ENCODE measurements around the gene MYO1E. TPM values are rescaled to one million over a fixed set of nuclear protein-coding genes. Genes with fewer than 3 reads are reported as not detected.
"Not testable (repeated sequence)": the region's sequence is repeated elsewhere in the genome, so short reads cannot be mapped to it uniquely, and the experiment has no call there.

MYO1E gene
- total and polyA plus RNA-seq, 7 experiments from 2014 or later, result 2.3 to 67.1 (median 3.7) TPM; not detected in 2

- H3K27ac Mint-ChIP-seq; H3K9me3 Mint-ChIP-seq; H3K27me3 ChIP-seq (ENCODE audit: control insufficient read depth in 2 of 2, insufficient read depth in 2 of 2, low read length in 2 of 2); CTCF ChIA-PET; POLR2A ChIA-PET; H3K4me1 ChIP-seq (ENCODE audit: control insufficient read depth in 2 of 2, insufficient read depth in 2 of 2, low read length in 2 of 2); H3K9me3 ChIP-seq (ENCODE audit: control insufficient read depth in 2 of 3, low read length in 3 of 3); ATAC-seq; DNase-seq; H3K27me3 Mint-ChIP-seq; H3K36me3 ChIP-seq (ENCODE audit: control insufficient read depth in 2 of 3, insufficient read depth in 3 of 3, low read length in 3 of 3); H3K27ac ChIP-seq (ENCODE audit: low read depth, low read length); H3K4me3 Mint-ChIP-seq; H3K4me3 ChIP-seq (ENCODE audit: low read length): not testable (repeated sequence)
- peaks cover 0 to 11% (median 0%) of the 10 kb centered on the region in 7 donors for H3K4me1 Mint-ChIP-seq
- H3K36me3 Mint-ChIP-seq, result peaks cover 0 to 31% (median 0%) of the 10 kb centered on the region in 5 donors
- intact Hi-C loops (cut with micrococcal nuclease), result loop anchor here in 1 of 2 donors (5.0 kb wide), 1 partner anchor 365 kb away; no protein-coding TSS in a partner anchor
Observed at GRCh38 chr15:59162080-59162479, 210.6 kb downstream of the MYO1E start.

DNA sequence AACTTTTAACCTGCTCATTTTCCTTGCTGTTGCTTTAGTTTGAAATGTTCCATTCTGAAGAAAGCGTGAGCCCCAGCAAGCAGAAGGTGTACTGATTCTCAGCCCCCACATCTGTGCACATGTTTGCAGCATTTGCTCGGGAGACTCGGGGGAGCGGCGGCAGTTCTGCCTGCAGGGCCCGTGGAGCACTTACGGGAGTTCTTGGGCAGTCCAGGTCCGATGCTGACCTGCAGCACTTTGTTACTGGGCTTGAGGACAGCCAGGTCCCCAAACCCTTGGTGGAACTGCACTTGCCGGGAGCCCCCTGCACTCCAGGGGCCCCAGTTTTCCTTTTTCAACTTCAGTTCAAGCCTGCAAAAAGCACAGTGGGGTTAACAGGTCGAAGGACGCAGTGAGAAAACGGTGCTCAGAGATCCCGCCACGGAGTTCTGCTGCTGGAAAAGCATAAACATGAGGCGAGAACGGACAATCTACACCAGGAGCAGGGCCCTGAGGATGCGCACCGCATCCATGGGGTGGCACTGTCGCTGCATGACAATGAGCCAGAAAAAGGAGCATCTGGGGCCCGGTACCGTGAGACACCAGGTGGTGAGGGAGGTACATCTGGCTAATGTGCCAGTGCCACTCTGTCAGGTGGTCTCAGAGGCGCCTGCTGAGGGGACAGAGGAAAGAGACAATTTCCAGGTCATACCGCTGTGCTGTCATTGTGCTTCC is 211.6 kb downstream of the MYO1E start:
- H3K9me3 Mint-ChIP-seq, result no peaks in the 10 kb centered on the region
- DNase-seq (peak in 3 of 9 donors; percentile 6 to 21 (median 10)), ATAC-seq (no peak)
- H3K27me3 Mint-ChIP-seq, result no peaks in the 10 kb centered on the region
- H3K36me3 Mint-ChIP-seq, result peaks cover 0 to 27% (median 0%) of the 10 kb centered on the region in 5 donors
- ChIA-PET POLR2A (no interaction called here), CTCF (no interaction called here)
- H3K27me3 ChIP-seq (ENCODE audit: control insufficient read depth in 2 of 2, insufficient read depth in 2 of 2, low read length in 2 of 2), result no peaks in the 10 kb centered on the region
- no peak overlapping the region for H3K4me3 ChIP-seq (ENCODE audit: low read length)
- H3K9me3 ChIP-seq (ENCODE audit: control insufficient read depth in 2 of 3, low read length in 3 of 3), result no peaks in the 10 kb centered on the region
- no peak overlapping the region for H3K4me3 Mint-ChIP-seq
- H3K27ac ChIP-seq (ENCODE audit: low read depth, low read length), result no peak overlapping the region
- H3K4me1 ChIP-seq (ENCODE audit: control insufficient read depth in 2 of 2, insufficient read depth in 2 of 2, low read length in 2 of 2), result no peaks in the 10 kb centered on the region
- H3K27ac Mint-ChIP-seq, result no peak overlapping the region
- H3K36me3 ChIP-seq (ENCODE audit: control insufficient read depth in 2 of 3, insufficient read depth in 3 of 3, low read length in 3 of 3), result no peaks in the 10 kb centered on the region
- peaks cover 0 to 8% (median 0%) of the 10 kb centered on the region in 7 donors for H3K4me1 Mint-ChIP-seq
- intact Hi-C loops (cut with micrococcal nuclease), result loop anchor here in 1 of 2 donors (1.0 to 5.0 kb wide), 2 partner anchors 332 to 366 kb away; no protein-coding TSS in a partner anchor

DNA sequence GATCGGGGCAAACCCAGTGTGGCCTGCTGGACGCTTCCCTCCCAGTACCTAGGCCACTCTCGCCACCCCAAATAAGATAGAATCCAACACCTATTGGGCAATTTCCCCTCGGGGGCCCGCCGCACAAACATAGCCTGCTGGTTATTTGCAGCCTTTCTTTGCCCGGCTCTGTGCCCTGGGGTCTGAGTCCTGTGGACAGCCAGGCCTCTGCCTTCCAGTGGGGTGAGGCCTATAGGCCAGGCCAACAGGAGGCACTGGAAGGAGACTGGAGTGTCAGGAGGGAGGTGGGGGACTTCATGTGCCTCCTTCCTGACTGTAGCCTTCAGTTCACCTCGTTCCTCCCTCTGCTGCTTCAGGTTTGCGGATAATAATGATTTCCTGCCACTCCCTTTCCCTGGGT is 213.5 kb downstream of the MYO1E start:
- H3K9me3 ChIP-seq (ENCODE audit: control insufficient read depth in 2 of 3, low read length in 3 of 3), result no peaks in the 10 kb centered on the region
- H3K27ac ChIP-seq (ENCODE audit: low read depth, low read length), result no peak overlapping the region
- no peak overlapping the region for H3K4me3 Mint-ChIP-seq
- H3K4me1 ChIP-seq (ENCODE audit: control insufficient read depth in 2 of 2, insufficient read depth in 2 of 2, low read length in 2 of 2), result no peaks in the 10 kb centered on the region
- no peak overlapping the region for H3K4me3 ChIP-seq (ENCODE audit: low read length)
- no peak for DNase-seq
- no peaks in the 10 kb centered on the region for H3K9me3 Mint-ChIP-seq
- ChIA-PET POLR2A (no interaction called here), CTCF (no interaction called here)
- H3K4me1 Mint-ChIP-seq, result no peaks in the 10 kb centered on the region
- no peaks in the 10 kb centered on the region for H3K27me3 ChIP-seq (ENCODE audit: control insufficient read depth in 2 of 2, insufficient read depth in 2 of 2, low read length in 2 of 2)
- peaks cover 0 to 16% (median 0%) of the 10 kb centered on the region in 5 donors for H3K36me3 Mint-ChIP-seq
- no peak for ATAC-seq
- intact Hi-C loops (cut with micrococcal nuclease), result no loop called here
- H3K36me3 ChIP-seq (ENCODE audit: control insufficient read depth in 2 of 3, insufficient read depth in 3 of 3, low read length in 3 of 3), result no peaks in the 10 kb centered on the region
- H3K27ac Mint-ChIP-seq, result no peak overlapping the region
- H3K27me3 Mint-ChIP-seq, result no peaks in the 10 kb centered on the region

GRCh38 chr15:59158701-59159034 is 214.0 kb downstream of the MYO1E start:
- Histone ChIP-seq H3K36me3 (ENCODE audit: control insufficient read depth in 2 of 3, insufficient read depth in 3 of 3, low read length in 3 of 3) (no peaks in the 10 kb centered on the region), H3K27me3 (ENCODE audit: control insufficient read depth in 2 of 2, insufficient read depth in 2 of 2, low read length in 2 of 2) (no peaks in the 10 kb centered on the region), H3K4me3 (ENCODE audit: low read length) (no peak overlapping the region), H3K4me1 (ENCODE audit: control insufficient read depth in 2 of 2, insufficient read depth in 2 of 2, low read length in 2 of 2) (no peaks in the 10 kb centered on the region), H3K27ac (ENCODE audit: low read depth, low read length) (no peak overlapping the region), H3K9me3 (ENCODE audit: control insufficient read depth in 2 of 3, low read length in 3 of 3) (no peaks in the 10 kb centered on the region)
- intact Hi-C loops (cut with micrococcal nuclease), result no loop called here
- ATAC-seq (no peak), DNase-seq (no peak)
- ChIA-PET CTCF (interaction anchor here (0.6 kb wide), 2 partner anchors 145 to 1178 kb away, joined by 3 read pairs; no protein-coding TSS in a partner anchor), POLR2A (no interaction called here)
- H3K36me3 Mint-ChIP-seq, result peaks cover 0 to 13% (median 0%) of the 10 kb centered on the region in 5 donors
- H3K27ac Mint-ChIP-seq, result peak overlapping the region in 1 of 9 donors; percentile 26
- no peaks in the 10 kb centered on the region for H3K4me1 Mint-ChIP-seq
- no peaks in the 10 kb centered on the region for H3K27me3 Mint-ChIP-seq
- no peak overlapping the region for H3K4me3 Mint-ChIP-seq
- no peaks in the 10 kb centered on the region for H3K9me3 Mint-ChIP-seq

- POLR2A ChIA-PET, result no interaction called here
- Histone ChIP-seq H3K4me3 (ENCODE audit: low read length) (no peak overlapping the region), H3K36me3 (ENCODE audit: control insufficient read depth in 2 of 3, insufficient read depth in 3 of 3, low read length in 3 of 3) (no peaks in the 10 kb centered on the region), H3K27me3 (ENCODE audit: control insufficient read depth in 2 of 2, insufficient read depth in 2 of 2, low read length in 2 of 2) (no peaks in the 10 kb centered on the region), H3K9me3 (ENCODE audit: control insufficient read depth in 2 of 3, low read length in 3 of 3) (no peaks in the 10 kb centered on the region), H3K4me1 (ENCODE audit: control insufficient read depth in 2 of 2, insufficient read depth in 2 of 2, low read length in 2 of 2) (no peaks in the 10 kb centered on the region), H3K27ac (ENCODE audit: low read depth, low read length) (no peak overlapping the region)
- intact Hi-C loops (cut with micrococcal nuclease), result no loop called here
- Mint-ChIP-seq H3K4me1 (no peaks in the 10 kb centered on the region), H3K4me3 (no peak overlapping the region), H3K9me3 (no peaks in the 10 kb centered on the region), H3K27ac (no peak overlapping the region), H3K27me3 (no peaks in the 10 kb centered on the region), H3K36me3 (peaks cover 0 to 12% (median 0%) of the 10 kb centered on the region in 5 donors)
- DNase-seq (no peak), ATAC-seq (no peak)
- CTCF ChIA-PET, result interaction anchor here (0.6 kb wide), 2 partner anchors 144 to 1177 kb away, joined by 3 read pairs; no protein-coding TSS in a partner anchor
Observed at GRCh38 chr15:59157840-59158700, 214.6 kb downstream of the MYO1E start.

DNA sequence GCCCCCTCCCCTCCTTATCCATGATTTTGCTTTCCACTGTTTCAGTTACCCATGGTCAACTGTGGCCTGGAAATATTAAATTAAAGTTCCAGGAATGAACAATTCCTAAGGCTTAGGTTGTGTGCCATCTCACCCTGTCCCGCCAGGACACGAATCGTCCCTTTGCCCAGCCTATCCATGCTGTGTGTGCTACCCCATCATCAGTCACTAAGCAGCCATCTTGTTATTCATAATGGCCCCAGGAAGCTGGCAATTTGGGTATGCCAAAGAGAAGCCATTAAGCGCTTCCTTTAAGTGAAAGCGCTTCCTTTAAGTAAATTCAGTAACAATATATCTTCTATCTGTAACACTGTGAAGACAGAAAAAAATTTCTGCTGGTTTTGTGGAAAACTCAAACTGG is 215.3 kb downstream of the MYO1E start:
- Histone ChIP-seq H3K9me3 (ENCODE audit: control insufficient read depth in 2 of 3, low read length in 3 of 3) (no peaks in the 10 kb centered on the region), H3K27ac (ENCODE audit: low read depth, low read length) (no peak overlapping the region), H3K4me3 (ENCODE audit: low read length) (no peak overlapping the region), H3K4me1 (ENCODE audit: control insufficient read depth in 2 of 2, insufficient read depth in 2 of 2, low read length in 2 of 2) (no peaks in the 10 kb centered on the region), H3K27me3 (ENCODE audit: control insufficient read depth in 2 of 2, insufficient read depth in 2 of 2, low read length in 2 of 2) (no peaks in the 10 kb centered on the region), H3K36me3 (ENCODE audit: control insufficient read depth in 2 of 3, insufficient read depth in 3 of 3, low read length in 3 of 3) (no peaks in the 10 kb centered on the region)
- Mint-ChIP-seq H3K27ac (no peak overlapping the region), H3K27me3 (no peaks in the 10 kb centered on the region), H3K36me3 (peaks cover 0 to 10% (median 0%) of the 10 kb centered on the region in 5 donors), H3K9me3 (no peaks in the 10 kb centered on the region), H3K4me3 (no peak overlapping the region), H3K4me1 (no peaks in the 10 kb centered on the region)
- intact Hi-C loops (cut with micrococcal nuclease), result no loop called here
- no peak for ATAC-seq
- POLR2A ChIA-PET, result interaction anchor here (0.7 kb wide), 1 partner anchor 773 kb away, joined by 3 read pairs; no protein-coding TSS in a partner anchor
- DNase-seq, result no peak
- CTCF ChIA-PET, result no interaction called here

All from naive thymus-derived CD4-positive, alpha-beta T cell (primary cell).